H1 (cell line): Measurements from ENCODE around the gene BTN1A1. TPM values are rescaled to one million over a fixed set of nuclear protein-coding genes. Genes with fewer than 3 reads are reported as not detected.

ENCODE experiments used
- CTCF ChIA-PET: fragments of 300-600 bp; sonication (Branson Sonifier 250); formaldehyde crosslinking; loops from one replicate; lab custom pipeline; 2021; ENCODE audit not compliant: partially characterized antibody; lab: Charles Lee
- POLR2A ChIA-PET: fragments of 300-600 bp; sonication (Branson Sonifier 250); formaldehyde crosslinking; loops from one replicate; lab custom pipeline; 2021; ENCODE audit warnings: inconsistent platforms; ENCODE audit not compliant: partially characterized antibody; lab: Charles Lee
- DNase-seq, 2 experiments: peaks; one replicate each; pipeline versions ENCODE4 v3.0.0 to v3.0.0-alpha.2; 2010 to 2022; ENCODE audit warnings: low spot score in 2 of 2, low read depth in 1 of 2, mixed read lengths in 1 of 2
- FAIRE-seq: peaks from 2 replicates; lab custom pipeline; 2011; peaks lifted over from hg19 to GRCh38; lab: Jason Lieb, UNC
- H2AFZ ChIP-seq: 2 replicates; pipeline ENCODE4 v1.8.1; 2012; ENCODE audit warnings: low read length, inconsistent platforms
- H2AK5ac ChIP-seq: 2 replicates; pipeline ENCODE4 v1.6.1; 2013; ENCODE audit warnings: low read depth, low read length
- H2BK120ac ChIP-seq: replicated peaks from 2 replicates; pipeline ENCODE3; 2013; ENCODE audit warnings: low read depth, low read length, inconsistent platforms
- H2BK12ac ChIP-seq: 2 replicates; pipeline ENCODE4 v1.6.1; 2013; ENCODE audit warnings: low read depth, low read length
- H2BK15ac ChIP-seq: 2 replicates; pipeline ENCODE4 v1.6.1; 2013; ENCODE audit warnings: low read length
- H2BK20ac ChIP-seq: 2 replicates; pipeline ENCODE4 v1.6.1; 2013; ENCODE audit warnings: low read length
- H2BK5ac ChIP-seq: 2 replicates; pipeline ENCODE4 v1.6.1; 2013; ENCODE audit warnings: low read depth, low read length
- H3K14ac ChIP-seq: 2 replicates; pipeline ENCODE4 v1.6.1; 2013; ENCODE audit warnings: inconsistent platforms; ENCODE audit not compliant: insufficient read length
- H3K18ac ChIP-seq: 2 replicates; pipeline ENCODE4 v1.6.1; 2013; ENCODE audit warnings: low read length; ENCODE audit errors: extremely low read depth
- H3K23ac ChIP-seq: 2 replicates; pipeline ENCODE4 v1.6.1; 2013; ENCODE audit warnings: inconsistent platforms; ENCODE audit not compliant: insufficient read length
- H3K23me2 ChIP-seq: 2 replicates; pipeline ENCODE4 v1.6.1; 2013; ENCODE audit warnings: low read depth, low read length
- H3K27ac ChIP-seq: 2 replicates; pipeline ENCODE4 v1.6.1; 2011; ENCODE audit warnings: low read depth, low read length, inconsistent platforms
- H3K27me3 ChIP-seq, 4 experiments: replicated peaks in 1 of 4; 1 replicate in 1 of 4; 2 replicates in 3 of 4; pipeline versions ENCODE4 v1.6.1 to v1.8.1; 2011 to 2013; ENCODE audit warnings: low read length in 3 of 4, mild to moderate bottlenecking in 3 of 4, inconsistent platforms in 2 of 4, mixed read lengths in 2 of 4, moderate library complexity in 1 of 4; ENCODE audit not compliant: control insufficient read depth in 3 of 4, insufficient read depth in 3 of 4; ENCODE audit errors: extremely low read depth in 1 of 4
- H3K36me3 ChIP-seq, 4 experiments: 2 replicates each; pipeline versions ENCODE4 v1.6.1 to v1.8.1; 2011 to 2013; ENCODE audit warnings: mild to moderate bottlenecking in 4 of 4, low read length in 3 of 4, moderate library complexity in 2 of 4, control low read depth in 1 of 4, inconsistent platforms in 1 of 4; ENCODE audit not compliant: insufficient read depth in 4 of 4, control insufficient read depth in 2 of 4
- H3K4ac ChIP-seq: replicated peaks from 2 replicates; pipeline ENCODE3; 2013; ENCODE audit warnings: low read length, low read depth, mixed read lengths, inconsistent platforms; ENCODE audit not compliant: insufficient read length
- H3K4me1 ChIP-seq, 4 experiments: replicated peaks in 1 of 4; 1 replicate in 1 of 4; 2 replicates in 3 of 4; pipeline versions ENCODE4 v1.6.1 to v1.8.1; 2011 to 2013; ENCODE audit warnings: low read length in 3 of 4, inconsistent platforms in 2 of 4, mixed read lengths in 1 of 4; ENCODE audit not compliant: insufficient read depth in 4 of 4, control insufficient read depth in 3 of 4
- H3K4me2 ChIP-seq, 2 experiments: 2 replicates each; pipeline versions ENCODE4 v1.6.1 to v1.8.1; 2011 to 2013; ENCODE audit warnings: low read depth in 2 of 2, low read length in 2 of 2, control low read depth in 1 of 2, inconsistent platforms in 1 of 2, mild to moderate bottlenecking in 1 of 2; ENCODE audit not compliant: insufficient read depth in 1 of 2
- H3K4me3 ChIP-seq, 4 experiments: fragments of 200-600, 300-600 bp in 1 of 4; sonication (generic), shearing (Covaris generic), sonication (Bioruptor Twin) in 1 of 4; 2 replicates each; pipeline versions ENCODE4 v1.5.1 to v1.8.1; 2011 to 2016; ENCODE audit warnings: low read length in 4 of 4, low read depth in 3 of 4, control low read depth in 2 of 4, inconsistent platforms in 2 of 4, mild to moderate bottlenecking in 2 of 4, mixed read lengths in 1 of 4, moderate library complexity in 1 of 4; ENCODE audit not compliant: insufficient read depth in 2 of 4; ENCODE audit errors: extremely low read depth in 1 of 4
- H3K56ac ChIP-seq: replicated peaks from 2 replicates; pipeline ENCODE3; 2013; ENCODE audit warnings: low read depth, mild to moderate bottlenecking, mixed read lengths, low read length, inconsistent platforms; ENCODE audit not compliant: insufficient read length
- H3K79me1 ChIP-seq: 2 replicates; pipeline ENCODE4 v1.6.1; 2013; ENCODE audit warnings: low read depth, low read length, control low read depth
- H3K79me2 ChIP-seq, 2 experiments: 2 replicates each; pipeline versions ENCODE4 v1.6.1 to v1.8.1; 2012 to 2013; ENCODE audit warnings: low read length in 2 of 2, mild to moderate bottlenecking in 2 of 2, inconsistent platforms in 1 of 2; ENCODE audit not compliant: insufficient read depth in 2 of 2, control insufficient read depth in 1 of 2
- H3K9ac ChIP-seq, 4 experiments: replicated peaks in 1 of 4; 1 replicate in 1 of 4; 2 replicates in 3 of 4; pipeline versions ENCODE4 v1.6.1 to v1.8.1; 2011 to 2013; ENCODE audit warnings: low read depth in 3 of 4, low read length in 3 of 4, control low read depth in 2 of 4, mild to moderate bottlenecking in 2 of 4, moderate library complexity in 2 of 4, inconsistent platforms in 1 of 4; ENCODE audit errors: extremely low read depth in 1 of 4
- H3K9me3 ChIP-seq, 2 experiments: 2 replicates each; pipeline versions ENCODE4 v1.6.1 to v1.8.1; 2012 to 2013; ENCODE audit warnings: mild to moderate bottlenecking in 2 of 2, moderate library complexity in 2 of 2, control low read depth in 1 of 2, inconsistent platforms in 1 of 2, low read depth in 1 of 2, low read length in 1 of 2, mixed read lengths in 1 of 2; ENCODE audit not compliant: insufficient read depth in 2 of 2
- H4K20me1 ChIP-seq, 2 experiments: replicated peaks in 1 of 2; 2 replicates each; pipeline versions ENCODE3 to v1.8.1; 2011 to 2013; ENCODE audit warnings: inconsistent platforms in 2 of 2, low read length in 2 of 2, mild to moderate bottlenecking in 1 of 2; ENCODE audit not compliant: insufficient read depth in 2 of 2, control insufficient read depth in 1 of 2
- H4K5ac ChIP-seq: 2 replicates; pipeline ENCODE4 v1.6.1; 2013; ENCODE audit warnings: low read length, low read depth, mixed read lengths, inconsistent platforms; ENCODE audit not compliant: insufficient read length
- H4K8ac ChIP-seq: 2 replicates; pipeline ENCODE4 v1.8.0; 2013; ENCODE audit warnings: mild to moderate bottlenecking, moderate library complexity, low read length, inconsistent platforms; ENCODE audit not compliant: insufficient read depth; ENCODE audit errors: extremely low read depth
- H4K91ac ChIP-seq: replicated peaks from 2 replicates; pipeline ENCODE3; 2013; ENCODE audit warnings: low read length, mixed read lengths, inconsistent platforms; ENCODE audit not compliant: insufficient read length
- CBX5 ChIP-seq: fragments of 300-800, 300-1000 bp; sonication (generic); IDR thresholded peaks from 2 replicates; pipeline ENCODE4 v1.7.1; 2016; ENCODE audit warnings: antibody characterized with exemption, low read length, low read depth
- CTCF ChIP-seq, 3 experiments: IDR thresholded peaks; 1 replicate in 2 of 3; 2 replicates in 1 of 3; pipeline versions ENCODE4 v1.5.1 to v1.6.1; 2011; ENCODE audit warnings: low read length in 3 of 3, mild to moderate bottlenecking in 3 of 3, inconsistent platforms in 2 of 3, low read depth in 1 of 3, moderate library complexity in 1 of 3; ENCODE audit not compliant: insufficient read depth in 1 of 3; ENCODE audit errors: control extremely low read depth in 1 of 3
- EGR1 ChIP-seq: IDR thresholded peaks from 2 replicates; pipeline ENCODE4 v1.6.1; 2011; ENCODE audit warnings: low read depth, low read length, borderline replicate concordance
- JUN ChIP-seq: IDR thresholded peaks from 2 replicates; pipeline ENCODE4 v1.6.1; 2011; ENCODE audit warnings: low read depth, mild to moderate bottlenecking, improper control_type of control experiment, low read length
- KDM5A ChIP-seq: fragments of 200-600 bp; IDR thresholded peaks from 2 replicates; pipeline ENCODE4 v1.7.1; 2012; ENCODE audit warnings: mild to moderate bottlenecking, low read length, inconsistent platforms, mixed read lengths
- MAX ChIP-seq: IDR thresholded peaks from 2 replicates; pipeline ENCODE4 v1.6.1; 2012; ENCODE audit warnings: inconsistent platforms
- NRF1 ChIP-seq: IDR thresholded peaks from 2 replicates; pipeline ENCODE4 v1.6.1; 2011; ENCODE audit warnings: mild to moderate bottlenecking, low read depth, low read length, improper control_type of control experiment
- RBBP5 ChIP-seq: IDR thresholded peaks from 2 replicates; pipeline ENCODE4 v1.7.1; 2012; ENCODE audit warnings: low read depth, mild to moderate bottlenecking, inconsistent platforms, low read length, moderate library complexity, borderline replicate concordance
- RFX5 ChIP-seq: IDR thresholded peaks from 2 replicates; pipeline ENCODE4 v1.6.1; 2011; ENCODE audit warnings: low read depth, low read length, improper control_type of control experiment, borderline replicate concordance
- SIRT6 ChIP-seq: IDR thresholded peaks from one replicate; pipeline ENCODE4 v1.7.1; 2012; ENCODE audit warnings: low read length, inconsistent platforms
- TBP ChIP-seq: IDR thresholded peaks from 2 replicates; pipeline ENCODE4 v1.6.1; 2011; ENCODE audit warnings: low read depth, low read length, improper control_type of control experiment
- YY1 ChIP-seq: IDR thresholded peaks from 2 replicates; pipeline ENCODE4 v1.6.1; 2011; ENCODE audit warnings: low read depth, mild to moderate bottlenecking, low read length
- WGBS, 2 experiments: shearing (Covaris generic) in 1 of 2; methylation state at CpG; one replicate each; pipeline versions ENCODE4 v1.1.6 to v1.1.7; 2013 to 2015; ENCODE audit warnings: low lambda C conversion rate in 2 of 2, mixed read lengths in 2 of 2, inconsistent platforms in 1 of 2, low coverage in 1 of 2, missing lambda C conversion rate in 1 of 2; ENCODE audit not compliant: insufficient replicate concordance in 2 of 2, insufficient coverage in 1 of 2, insufficient read length in 1 of 2; ENCODE audit errors: extremely low coverage in 1 of 2, missing lambda C conversion rate in 1 of 2; 5-methylcytosine and 5-hydroxymethylcytosine counted together
- polyA plus RNA-seq, 7 experiments: library from polyadenylated mRNA; depleted of rRNA in 3 of 7; stranded (reverse) in 5 of 7; unstranded in 2 of 7; fragments of >200 nt in 5 of 7; fragments of 200-250 nt in 2 of 7; gene quantifications; 1 replicate in 5 of 7; 2 replicates in 1 of 7; 4 replicates in 1 of 7; pipeline versions ENCODE4 v1.2.1 to v1.2.3, GENCODE V29; 2011 to 2013; ENCODE audit warnings: missing spikeins in 2 of 7, mixed read lengths in 2 of 7
- total RNA-seq: library from RNA; stranded (reverse); fragmentation: NEBNext Ultra II Directional; extraction: Animal tissue kit (Norgen Biotek cat#: 25700); gene quantifications from 2 replicates; pipeline ENCODE4 v1.2.1, GENCODE V29; 2021

BTN1A1 gene
- total and polyA plus RNA-seq, 2 of the 8 experiments (the other 6 are each of a cell fraction or from before 2014, with no cell fraction given): 0.28 to 0.35 TPM

- Histone ChIP-seq H4K5ac (no peak overlapping the region), H2BK120ac (no peak overlapping the region), H3K27me3 (peaks cover 0 to 2% (median 0%) of the 10 kb centered on the region in 4 experiments; a peak in 2 of 7 replicates), H4K8ac (no peak overlapping the region), H4K91ac (no peak overlapping the region), H2BK12ac (no peak overlapping the region), H2BK20ac (no peak overlapping the region), H3K9me3 (no peaks in the 10 kb centered on the region), H3K27ac (no peak overlapping the region), H3K4me2 (no peak overlapping the region), H3K4ac (no peak overlapping the region), H3K79me1 (no peaks in the 10 kb centered on the region), H2BK5ac (no peak overlapping the region), H3K23me2 (no peaks in the 10 kb centered on the region), H3K9ac (no peak overlapping the region; a peak in 1 of 7 replicates), H4K20me1 (no peaks in the 10 kb centered on the region), H3K56ac (no peak overlapping the region), H3K14ac (no peak overlapping the region), H3K79me2 (no peaks in the 10 kb centered on the region), H2AFZ (no peak overlapping the region), H3K18ac (no peak overlapping the region), H3K4me1 (peaks cover 0 to 3% (median under 1%) of the 10 kb centered on the region in 4 experiments; a peak in 1 of 7 replicates), H2AK5ac (no peak overlapping the region), H2BK15ac (no peak overlapping the region), H3K4me3 (no peak overlapping the region), H3K36me3 (no peaks in the 10 kb centered on the region), H3K23ac (no peak overlapping the region)
- WGBS, 2 experiments: 67% methylated on average over 1 of the region's 1 CpG; no CpG with 5 or more reads in 1 of the 2 experiments
- ChIA-PET CTCF (interaction anchor here (0.7 to 2.0 kb wide), 4 partner anchors 20 to 1780 kb away, joined by 3 to 7 read pairs (median 4); no protein-coding TSS in a partner anchor), POLR2A (interaction anchor here (1.2 kb wide), 1 partner anchor 27 kb away, joined by 3 read pairs; no protein-coding TSS in a partner anchor)
- FAIRE-seq (no peak), DNase-seq (no peak)
- TF ChIP-seq YY1 (no peak), TBP (no peak), SIRT6 (no peak), NRF1 (no peak), EGR1 (no peak), RBBP5 (no peak), MAX (no peak), RFX5 (no peak), CTCF (IDR thresholded peaks at IDR 0.05; ENCODE audit: control extremely low read depth in 1 of 3, insufficient read depth in 1 of 3, low read depth in 1 of 3, low read length in 3 of 3) (no peak), CBX5 (no peak), KDM5A (no peak), JUN (no peak)
Measured at GRCh38 chr6:26495281-26495680, 4.8 kb upstream of the BTN1A1 start.
